ENCODE measurements around the gene CACNG5.

DNA sequence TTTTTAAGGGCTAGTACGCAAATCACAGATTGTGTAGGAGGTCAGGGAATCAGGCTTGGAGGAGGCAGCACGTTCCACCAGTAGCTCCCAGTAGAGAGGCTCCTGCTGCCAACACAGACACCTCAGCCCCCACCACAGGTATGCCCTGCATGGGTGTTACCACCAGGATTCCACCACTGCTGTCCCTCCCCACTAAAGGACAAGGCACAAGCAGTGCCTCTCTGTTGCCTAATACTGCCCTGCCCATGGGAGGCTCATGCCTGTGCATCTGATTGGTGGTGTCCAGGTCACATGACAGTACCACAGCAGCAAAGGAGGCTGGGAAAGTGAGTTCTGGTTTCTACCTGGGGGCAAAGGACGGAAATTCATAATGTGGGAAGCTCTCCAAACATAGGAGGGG is 96.0 kb downstream of the CACNG5 start:
- TF ChIP-seq, protein P1, sequence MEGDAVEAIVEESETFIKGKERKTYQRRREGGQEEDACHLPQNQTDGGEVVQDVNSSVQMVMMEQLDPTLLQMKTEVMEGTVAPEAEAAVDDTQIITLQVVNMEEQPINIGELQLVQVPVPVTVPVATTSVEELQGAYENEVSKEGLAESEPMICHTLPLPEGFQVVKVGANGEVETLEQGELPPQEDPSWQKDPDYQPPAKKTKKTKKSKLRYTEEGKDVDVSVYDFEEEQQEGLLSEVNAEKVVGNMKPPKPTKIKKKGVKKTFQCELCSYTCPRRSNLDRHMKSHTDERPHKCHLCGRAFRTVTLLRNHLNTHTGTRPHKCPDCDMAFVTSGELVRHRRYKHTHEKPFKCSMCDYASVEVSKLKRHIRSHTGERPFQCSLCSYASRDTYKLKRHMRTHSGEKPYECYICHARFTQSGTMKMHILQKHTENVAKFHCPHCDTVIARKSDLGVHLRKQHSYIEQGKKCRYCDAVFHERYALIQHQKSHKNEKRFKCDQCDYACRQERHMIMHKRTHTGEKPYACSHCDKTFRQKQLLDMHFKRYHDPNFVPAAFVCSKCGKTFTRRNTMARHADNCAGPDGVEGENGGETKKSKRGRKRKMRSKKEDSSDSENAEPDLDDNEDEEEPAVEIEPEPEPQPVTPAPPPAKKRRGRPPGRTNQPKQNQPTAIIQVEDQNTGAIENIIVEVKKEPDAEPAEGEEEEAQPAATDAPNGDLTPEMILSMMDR (IDR thresholded peaks at IDR 0.05): no peak
- TF ChIP-seq POLR2A (IDR thresholded peaks at IDR 0.05): no peak
